ENCODE results near the gene PTPRM.

DNA sequence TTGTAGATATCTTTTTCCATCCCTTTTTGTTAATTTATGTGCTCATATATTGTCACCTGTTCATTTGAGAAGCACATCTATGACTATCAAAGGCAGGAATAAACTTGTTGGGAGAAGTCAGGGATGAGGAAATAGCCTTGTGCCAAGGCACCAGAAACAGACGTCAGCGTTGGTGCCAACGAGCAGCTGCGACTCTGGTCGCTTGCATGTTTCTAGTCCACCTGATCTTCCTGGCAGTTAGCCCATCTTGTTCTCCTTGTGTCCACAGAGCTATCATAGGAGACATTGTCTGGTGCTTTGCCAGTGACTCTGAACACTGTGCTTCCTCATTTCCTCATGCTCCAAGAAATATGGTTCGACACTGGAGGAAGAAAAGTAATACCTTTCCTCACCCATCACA is 374.4 kb downstream of the PTPRM start:
- TF ChIP-seq, protein P1, sequence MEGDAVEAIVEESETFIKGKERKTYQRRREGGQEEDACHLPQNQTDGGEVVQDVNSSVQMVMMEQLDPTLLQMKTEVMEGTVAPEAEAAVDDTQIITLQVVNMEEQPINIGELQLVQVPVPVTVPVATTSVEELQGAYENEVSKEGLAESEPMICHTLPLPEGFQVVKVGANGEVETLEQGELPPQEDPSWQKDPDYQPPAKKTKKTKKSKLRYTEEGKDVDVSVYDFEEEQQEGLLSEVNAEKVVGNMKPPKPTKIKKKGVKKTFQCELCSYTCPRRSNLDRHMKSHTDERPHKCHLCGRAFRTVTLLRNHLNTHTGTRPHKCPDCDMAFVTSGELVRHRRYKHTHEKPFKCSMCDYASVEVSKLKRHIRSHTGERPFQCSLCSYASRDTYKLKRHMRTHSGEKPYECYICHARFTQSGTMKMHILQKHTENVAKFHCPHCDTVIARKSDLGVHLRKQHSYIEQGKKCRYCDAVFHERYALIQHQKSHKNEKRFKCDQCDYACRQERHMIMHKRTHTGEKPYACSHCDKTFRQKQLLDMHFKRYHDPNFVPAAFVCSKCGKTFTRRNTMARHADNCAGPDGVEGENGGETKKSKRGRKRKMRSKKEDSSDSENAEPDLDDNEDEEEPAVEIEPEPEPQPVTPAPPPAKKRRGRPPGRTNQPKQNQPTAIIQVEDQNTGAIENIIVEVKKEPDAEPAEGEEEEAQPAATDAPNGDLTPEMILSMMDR (IDR thresholded peaks at IDR 0.05; ENCODE audit: low read depth, low read length, poor library complexity, severe bottlenecking): no peak
- TF ChIP-seq EZH2phosphoT487 (IDR thresholded peaks at IDR 0.05; ENCODE audit: borderline replicate concordance, low read length): no peak
